SK-N-SH (cell line): ENCODE results near the gene PTPN13. TPM values are rescaled to one million over a fixed set of nuclear protein-coding genes. Genes with fewer than 3 reads are reported as not detected.

Source experiments
- CTCF ChIA-PET: fragments of 300-600, 350-600 bp; formaldehyde crosslinking; extraction: SDS; loops from one replicate; lab custom pipeline; 2021; lab: Yijun Ruan, JAX
- POLR2A ChIA-PET: fragments of 350-600 bp; sonication (Branson Sonifier 250); formaldehyde crosslinking; extraction: SDS; loops from one replicate; lab custom pipeline; 2020; ENCODE audit warnings: antibody characterized with exemption, inconsistent platforms; lab: Yijun Ruan, JAX
- DNase-seq: peaks from one replicate; pipeline ENCODE4 v3.0.0; 2012
- H2AFZ ChIP-seq: fragments of 200-600 bp; sonication (generic); 2 replicates; pipeline ENCODE4 v1.8.1; 2016; ENCODE audit warnings: antibody characterized with exemption, mild to moderate bottlenecking, low read depth
- H3F3A ChIP-seq: fragments of 200-600 bp; sonication (generic); replicated peaks from 2 replicates; pipeline ENCODE3; 2016; ENCODE audit warnings: antibody characterized with exemption, mild to moderate bottlenecking; ENCODE audit not compliant: insufficient read depth
- H3K27ac ChIP-seq, 2 experiments: fragments of 200-500 bp in 1 of 2; fragments of 200-600 bp in 1 of 2; sonication (Bioruptor generic) in 1 of 2; sonication (generic), shearing (Covaris generic) in 1 of 2; 2 replicates each; pipeline versions ENCODE4 v1.5.1 to v1.6.1; 2014 to 2016; ENCODE audit warnings: low read depth in 2 of 2, inconsistent platforms in 1 of 2, low read length in 1 of 2, mild to moderate bottlenecking in 1 of 2, mixed read lengths in 1 of 2
- H3K27me3 ChIP-seq: fragments of 200-600 bp; sonication (generic), shearing (Covaris generic); 2 replicates; pipeline ENCODE4 v1.6.1; 2016; ENCODE audit warnings: mixed run types; ENCODE audit not compliant: insufficient read depth
- H3K36me3 ChIP-seq, 2 experiments: fragments of 200-500 bp in 1 of 2; fragments of 200-600 bp in 1 of 2; sonication (Bioruptor generic) in 1 of 2; sonication (generic) in 1 of 2; replicated peaks in 1 of 2; 2 replicates each; pipeline versions ENCODE3 to v1.5.1; 2014 to 2016; ENCODE audit warnings: low read length in 1 of 2, mild to moderate bottlenecking in 1 of 2; ENCODE audit not compliant: insufficient read depth in 2 of 2, control insufficient read depth in 1 of 2
- H3K4me1 ChIP-seq, 2 experiments: fragments of 200-500 bp in 1 of 2; fragments of 200-600 bp in 1 of 2; sonication (Bioruptor generic) in 1 of 2; sonication (generic), shearing (Covaris generic) in 1 of 2; 2 replicates each; pipeline versions ENCODE4 v1.5.1 to v1.6.1; 2014 to 2016; ENCODE audit warnings: low read depth in 1 of 2, low read length in 1 of 2, mixed run types in 1 of 2; ENCODE audit not compliant: insufficient read depth in 2 of 2, control insufficient read depth in 1 of 2
- H3K4me2 ChIP-seq: fragments of 200-600 bp; sonication (generic), shearing (Covaris generic); 2 replicates; pipeline ENCODE4 v1.6.1; 2017; ENCODE audit warnings: mixed run types
- H3K4me3 ChIP-seq, 2 experiments: fragments of 200-500 bp in 1 of 2; fragments of 200-600 bp in 1 of 2; sonication (Bioruptor generic) in 1 of 2; sonication (generic), shearing (Covaris generic) in 1 of 2; 2 replicates each; pipeline versions ENCODE4 v1.5.1 to v1.8.1; 2014 to 2016; ENCODE audit warnings: low read depth in 2 of 2, inconsistent platforms in 1 of 2, low read length in 1 of 2, mild to moderate bottlenecking in 1 of 2, mixed read lengths in 1 of 2, moderate library complexity in 1 of 2
- H3K79me2 ChIP-seq: fragments of 200-600 bp; sonication (generic); 2 replicates; pipeline ENCODE4 v1.8.1; 2017; ENCODE audit warnings: mild to moderate bottlenecking; ENCODE audit not compliant: insufficient read depth
- H3K9ac ChIP-seq: fragments of 200-600 bp; sonication (generic); 2 replicates; pipeline ENCODE4 v1.6.1; 2017; ENCODE audit warnings: mixed run types
- H3K9me2 ChIP-seq: fragments of 200-600 bp; sonication (generic); 2 replicates; pipeline ENCODE4 v1.6.1; 2017; ENCODE audit warnings: mixed run types
- H3K9me3 ChIP-seq: fragments of 200-600 bp; sonication (generic); 2 replicates; pipeline ENCODE4 v1.6.1; 2017; ENCODE audit warnings: mixed run types, mild to moderate bottlenecking, moderate library complexity
- H4K20me1 ChIP-seq: fragments of 200-600 bp; sonication (generic); 2 replicates; pipeline ENCODE4 v1.6.1; 2017; ENCODE audit warnings: mild to moderate bottlenecking, mixed run types; ENCODE audit not compliant: insufficient read depth
- CHD2 ChIP-seq: fragments of 150-350 bp; IDR thresholded peaks from 2 replicates; pipeline ENCODE4 v1.6.1; 2018; ENCODE audit warnings: low read length; ENCODE audit not compliant: partially characterized antibody
- ELF1 ChIP-seq: IDR thresholded peaks from 2 replicates; pipeline ENCODE4 v1.4.0; 2012
- EP300 ChIP-seq, 2 experiments: IDR thresholded peaks; 2 replicates each; pipeline versions ENCODE4 v1.4.0 to v1.6.1; 2012; ENCODE audit warnings: borderline replicate concordance in 1 of 2, low read depth in 1 of 2, low read length in 1 of 2
- FOXM1 ChIP-seq: IDR thresholded peaks from 2 replicates; pipeline ENCODE4 v1.4.0; 2012; ENCODE audit warnings: low read depth, mild to moderate bottlenecking
- JUND ChIP-seq: IDR thresholded peaks from 2 replicates; pipeline ENCODE4 v1.4.0; 2012
- NFIC ChIP-seq: IDR thresholded peaks from 2 replicates; pipeline ENCODE4 v1.4.0; 2012; ENCODE audit warnings: borderline replicate concordance
- PBX3 ChIP-seq: IDR thresholded peaks from 2 replicates; pipeline ENCODE4; 2012
- RFX5 ChIP-seq: IDR thresholded peaks from 2 replicates; pipeline ENCODE4 v1.6.1; 2012; ENCODE audit warnings: mild to moderate bottlenecking, improper control_type of control experiment, low read length
- TCF12 ChIP-seq: IDR thresholded peaks from 2 replicates; pipeline ENCODE4 v1.4.0; 2012
- USF1 ChIP-seq: IDR thresholded peaks from 2 replicates; pipeline ENCODE4 v1.4.0; 2012; ENCODE audit warnings: low read depth, borderline replicate concordance
- YY1 ChIP-seq: IDR thresholded peaks from 2 replicates; pipeline ENCODE4 v1.4.0; 2012; ENCODE audit warnings: low read depth, mild to moderate bottlenecking
- ZBTB33 ChIP-seq: IDR thresholded peaks from 2 replicates; pipeline ENCODE4 v1.4.0; 2012; ENCODE audit warnings: low read depth, borderline replicate concordance
- WGBS: methylation state at CpG from one replicate; pipeline ENCODE4 v1.1.6; 2017; ENCODE audit warnings: low lambda C conversion rate; 5-methylcytosine and 5-hydroxymethylcytosine counted together
- polyA plus RNA-seq, 3 experiments: library from polyadenylated mRNA; depleted of rRNA; stranded (reverse); fragments of >200 nt; gene quantifications; 2 replicates each; pipeline ENCODE4 v1.2.3, GENCODE V29; 2012

The PTPN13 gene
- polyA plus RNA-seq, 1 of the 3 experiments (the other 2 are of a cell fraction): 5.5 TPM

GRCh38 chr4:86778175-86778574 is 184.1 kb downstream of the PTPN13 start:
- H3F3A ChIP-seq: no peaks in the 10 kb centered on the region
- no peaks in the 10 kb centered on the region for H3K79me2 ChIP-seq
- no peak overlapping the region for H3K9ac ChIP-seq
- H3K9me3 ChIP-seq: no peaks in the 10 kb centered on the region
- ChIA-PET POLR2A (no interaction called here), CTCF (interaction anchor here (1.0 kb wide), 1 partner anchor 63 kb away, joined by 3 read pairs; no protein-coding TSS in a partner anchor)
- no peaks in the 10 kb centered on the region for H3K9me2 ChIP-seq
- H2AFZ ChIP-seq: no peak overlapping the region
- no peaks in the 10 kb centered on the region for H3K4me1 ChIP-seq
- H3K4me3 ChIP-seq: no peak overlapping the region
- WGBS: 100% methylated on average over 4 of the region's 4 CpGs
- no peak overlapping the region for H3K4me2 ChIP-seq
- H3K27ac ChIP-seq: no peak overlapping the region
- TF ChIP-seq FOXM1: no peak
- no peak for TF ChIP-seq USF1
- TF ChIP-seq CHD2: no peak
- no peak for TF ChIP-seq ZBTB33
- no peak for TF ChIP-seq JUND
- no peak for TF ChIP-seq TCF12
- no peak for TF ChIP-seq NFIC
- DNase-seq: no peak
- peaks cover 21 to 41% of the 10 kb centered on the region in 2 experiments for H3K36me3 ChIP-seq
- no peaks in the 10 kb centered on the region for H4K20me1 ChIP-seq
- no peaks in the 10 kb centered on the region for H3K27me3 ChIP-seq

GRCh38 chr4:86788826-86789225 is 194.7 kb downstream of the PTPN13 start:
- CTCF ChIA-PET: interaction anchor here (0.9 kb wide), 1 partner anchor 19 kb away, joined by 3 read pairs; no protein-coding TSS in a partner anchor
- peaks cover 5% of the 10 kb centered on the region for H3F3A ChIP-seq
- peaks cover 40 to 56% of the 10 kb centered on the region in 2 experiments for H3K36me3 ChIP-seq

More at GRCh38 chr4:86788826-86789225, 194.7 kb downstream of the PTPN13 start:
- Histone ChIP-seq H3K9me3 (no peaks in the 10 kb centered on the region; the same call in 1 of the 2 replicates), H3K27ac (no peak overlapping the region), H3K4me2 (no peak overlapping the region), H3K27me3 (no peaks in the 10 kb centered on the region), H3K9ac (no peak overlapping the region), H4K20me1 (no peaks in the 10 kb centered on the region), H3K4me3 (no peak overlapping the region), H3K79me2 (no peaks in the 10 kb centered on the region), H2AFZ (no peak overlapping the region), H3K9me2 (no peaks in the 10 kb centered on the region), H3K4me1 (no peaks in the 10 kb centered on the region)
- no peak for DNase-seq
- TF ChIP-seq USF1 (no peak), PBX3 (no peak), ELF1 (no peak), YY1 (no peak), RFX5 (no peak), EP300 (IDR thresholded peaks at IDR 0.05; ENCODE audit: borderline replicate concordance in 1 of 2, low read depth in 1 of 2, low read length in 1 of 2) (no peak)
- WGBS: 91% methylated on average over 2 of the region's 2 CpGs
- POLR2A ChIA-PET: no interaction called here
